ENCODE results near the gene CDK11B. TPM values are rescaled to one million over a fixed set of nuclear protein-coding genes. Genes with fewer than 3 reads are reported as not detected.
"Not testable (repeated sequence)": the region's sequence is repeated elsewhere in the genome, so short reads cannot be mapped to it uniquely, and the experiment has no call there.

Gene CDK11B
- total RNA-seq, 1 experiment from 2014 or later, result 38.6 TPM

GRCh38 chr1:1596493-1597274 is 62.1 kb downstream of the CDK11B start:
- TF ChIP-seq, protein P1, sequence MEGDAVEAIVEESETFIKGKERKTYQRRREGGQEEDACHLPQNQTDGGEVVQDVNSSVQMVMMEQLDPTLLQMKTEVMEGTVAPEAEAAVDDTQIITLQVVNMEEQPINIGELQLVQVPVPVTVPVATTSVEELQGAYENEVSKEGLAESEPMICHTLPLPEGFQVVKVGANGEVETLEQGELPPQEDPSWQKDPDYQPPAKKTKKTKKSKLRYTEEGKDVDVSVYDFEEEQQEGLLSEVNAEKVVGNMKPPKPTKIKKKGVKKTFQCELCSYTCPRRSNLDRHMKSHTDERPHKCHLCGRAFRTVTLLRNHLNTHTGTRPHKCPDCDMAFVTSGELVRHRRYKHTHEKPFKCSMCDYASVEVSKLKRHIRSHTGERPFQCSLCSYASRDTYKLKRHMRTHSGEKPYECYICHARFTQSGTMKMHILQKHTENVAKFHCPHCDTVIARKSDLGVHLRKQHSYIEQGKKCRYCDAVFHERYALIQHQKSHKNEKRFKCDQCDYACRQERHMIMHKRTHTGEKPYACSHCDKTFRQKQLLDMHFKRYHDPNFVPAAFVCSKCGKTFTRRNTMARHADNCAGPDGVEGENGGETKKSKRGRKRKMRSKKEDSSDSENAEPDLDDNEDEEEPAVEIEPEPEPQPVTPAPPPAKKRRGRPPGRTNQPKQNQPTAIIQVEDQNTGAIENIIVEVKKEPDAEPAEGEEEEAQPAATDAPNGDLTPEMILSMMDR (conservative IDR thresholded peaks at IDR 0.05; ENCODE audit: low read depth, low read length), result no peak
- TF ChIP-seq EZH2phosphoT487 (IDR thresholded peaks at IDR 0.05; ENCODE audit: borderline replicate concordance, low read length), result no peak
- TF ChIP-seq EZH2 (IDR thresholded peaks at IDR 0.05; ENCODE audit: low read length, unreplicated experiment), result no peak
- no TSS peak for BruUV-seq (replicated peaks)
- H3K4me3 ChIP-seq (ENCODE audit: low read length), result no peak overlapping the region
- intact Hi-C loops (cut with micrococcal nuclease), result no loop called here
- no peak overlapping the region for H3K27ac ChIP-seq (ENCODE audit: low read length)
- CTCF ChIA-PET, result no interaction called here
- DNase-seq (no peak), ATAC-seq (no peak; the same call in 1 of the 2 replicates)
- H3K9ac ChIP-seq (ENCODE audit: low read length), result no peak overlapping the region
- no peaks in the 10 kb centered on the region for H3F3A ChIP-seq (ENCODE audit: low read length, unreplicated experiment)
- no peaks in the 10 kb centered on the region for H4K20me1 ChIP-seq (ENCODE audit: low read length)
- no peak overlapping the region for H2AFZ ChIP-seq (ENCODE audit: low read length)
- H3K36me3 ChIP-seq (ENCODE audit: low read depth, low read length), result no peaks in the 10 kb centered on the region
- H3K9me3 ChIP-seq (ENCODE audit: low read length), result no peaks in the 10 kb centered on the region
- H3K9me2 ChIP-seq (replicated peaks; ENCODE audit: low read length), result no peaks in the 10 kb centered on the region
- no peaks in the 10 kb centered on the region for H3K79me2 ChIP-seq (ENCODE audit: low read length)
- peaks cover 4% of the 10 kb centered on the region; the same call in 1 of the 2 replicates for H3K27me3 ChIP-seq (ENCODE audit: low read length)
- H3K4me1 ChIP-seq (ENCODE audit: insufficient read depth, low read length), result peaks cover 8% of the 10 kb centered on the region
- no peak overlapping the region for H3K4me2 ChIP-seq (ENCODE audit: low read length)
- POLR2A ChIA-PET (ENCODE audit: unreplicated experiment), result interaction anchor here (0.5 kb wide), 1 partner anchor 25 kb away, joined by 9 read pairs; no protein-coding TSS in a partner anchor

- H4K20me1 ChIP-seq (ENCODE audit: low read length); DNase-seq; POLR2A ChIA-PET (ENCODE audit: unreplicated experiment); H3K9me3 ChIP-seq (ENCODE audit: low read length); H3K9ac ChIP-seq (ENCODE audit: low read length); CTCF ChIA-PET; H3K36me3 ChIP-seq (ENCODE audit: low read depth, low read length); H3F3A ChIP-seq (ENCODE audit: low read length, unreplicated experiment); H3K27me3 ChIP-seq (ENCODE audit: low read length); H3K79me2 ChIP-seq (ENCODE audit: low read length); H3K9me2 ChIP-seq (replicated peaks; ENCODE audit: low read length); H3K4me2 ChIP-seq (ENCODE audit: low read length); ATAC-seq; BruUV-seq (replicated peaks); H3K27ac ChIP-seq (ENCODE audit: low read length); H3K4me1 ChIP-seq (ENCODE audit: insufficient read depth, low read length); intact Hi-C loops (cut with micrococcal nuclease); H2AFZ ChIP-seq (ENCODE audit: low read length); H3K4me3 ChIP-seq (ENCODE audit: low read length): not testable (repeated sequence)
Measured at GRCh38 chr1:1595341-1595740, 63.5 kb downstream of the CDK11B start.

DNA sequence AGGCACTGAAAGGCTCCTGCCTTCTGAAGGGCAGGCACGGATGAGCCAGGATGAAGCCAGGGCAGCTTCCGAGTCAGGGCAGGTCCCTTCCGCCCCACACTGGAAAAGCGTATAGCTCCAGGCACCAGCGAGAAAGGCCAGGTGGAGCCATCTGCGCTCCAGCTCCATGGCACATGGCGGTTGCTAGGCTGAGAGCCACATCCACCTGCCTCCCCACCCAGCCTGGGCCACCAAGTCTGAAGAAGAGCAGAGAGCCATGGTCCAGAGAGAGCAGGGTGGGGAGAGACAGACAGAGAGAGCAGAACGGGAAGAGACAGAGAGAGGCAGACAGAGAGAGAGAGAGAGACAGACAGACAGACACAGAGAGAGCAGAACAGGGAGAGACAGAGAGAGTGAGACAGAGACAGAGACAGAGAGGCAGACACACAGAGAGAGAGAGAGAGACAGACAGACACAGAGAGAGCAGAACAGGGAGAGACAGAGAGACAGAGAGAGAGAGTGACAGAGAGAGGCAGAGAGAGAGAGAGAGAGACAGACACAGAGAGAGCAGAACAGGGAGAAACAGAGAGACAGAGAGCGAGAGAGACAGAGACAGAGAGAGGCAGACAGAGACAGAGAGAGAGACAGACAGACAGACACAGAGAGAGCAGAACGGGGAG is 64.1 kb downstream of the CDK11B start:
- Histone ChIP-seq H3K27me3 (ENCODE audit: low read length) (no peaks in the 10 kb centered on the region), H3K27ac (ENCODE audit: low read length) (no peak overlapping the region), H3K4me3 (ENCODE audit: low read length) (no peak overlapping the region), H3K9me2 (replicated peaks; ENCODE audit: low read length) (no peaks in the 10 kb centered on the region), H3K4me1 (ENCODE audit: insufficient read depth, low read length) (peaks cover 9% of the 10 kb centered on the region), H3K9me3 (ENCODE audit: low read length) (no peaks in the 10 kb centered on the region), H3K79me2 (ENCODE audit: low read length) (no peaks in the 10 kb centered on the region), H3K4me2 (ENCODE audit: low read length) (no peak overlapping the region), H2AFZ (ENCODE audit: low read length) (no peak overlapping the region), H3K9ac (ENCODE audit: low read length) (no peak overlapping the region), H4K20me1 (ENCODE audit: low read length) (no peaks in the 10 kb centered on the region), H3F3A (ENCODE audit: low read length, unreplicated experiment) (no peaks in the 10 kb centered on the region), H3K36me3 (ENCODE audit: low read depth, low read length) (no peaks in the 10 kb centered on the region)
- intact Hi-C loops (cut with micrococcal nuclease), result no loop called here
- ATAC-seq (peak; percentile 29), DNase-seq (no peak)
- TF ChIP-seq, protein P1 (conservative IDR thresholded peaks at IDR 0.05; ENCODE audit: low read depth, low read length), result no peak
- TF ChIP-seq EZH2phosphoT487 (IDR thresholded peaks at IDR 0.05; ENCODE audit: borderline replicate concordance, low read length), result no peak
- TF ChIP-seq EZH2 (IDR thresholded peaks at IDR 0.05; ENCODE audit: low read length, unreplicated experiment), result no peak
- POLR2A ChIA-PET (ENCODE audit: unreplicated experiment), result no interaction called here
- CTCF ChIA-PET, result no interaction called here
- no TSS peak for BruUV-seq (replicated peaks)

Measured in PC-3 (cell line).